HepG2 (cell line): ENCODE results near the gene CHD9NB. TPM values are rescaled to one million over a fixed set of nuclear protein-coding genes. Genes with fewer than 3 reads are reported as not detected.

Experiments
- AHDC1 ChIP-seq: sonication (generic); formaldehyde crosslinking; IDR thresholded peaks from 2 replicates; pipeline ENCODE4 v1.5.1; 2020; ENCODE audit warnings: mild to moderate bottlenecking, missing genetic modification reagents, borderline replicate concordance
- AKNA ChIP-seq: sonication (generic); formaldehyde crosslinking; IDR thresholded peaks from 2 replicates; pipeline ENCODE4 v1.4.0; 2020; ENCODE audit warnings: missing genetic modification reagents, borderline replicate concordance
- CENPBD1 ChIP-seq: sonication (generic); formaldehyde crosslinking; IDR thresholded peaks from 2 replicates; pipeline ENCODE4 v1.8.0; 2022; ENCODE audit warnings: missing genetic modification reagents, low read depth, mild to moderate bottlenecking, borderline replicate concordance
- CHCHD3 ChIP-seq: sonication (generic); formaldehyde crosslinking; IDR thresholded peaks from 2 replicates; pipeline ENCODE4 v1.8.0; 2022; ENCODE audit warnings: mild to moderate bottlenecking, missing genetic modification reagents, moderate library complexity
- ETV5 ChIP-seq: IDR thresholded peaks from 2 replicates; pipeline ENCODE4 v1.6.1; 2018; ENCODE audit warnings: missing biosample characterization, missing genetic modification reagents, inconsistent platforms, borderline replicate concordance
- MLLT10 ChIP-seq: sonication (generic); formaldehyde crosslinking; IDR thresholded peaks from 2 replicates; pipeline ENCODE4 v1.4.0; 2020; ENCODE audit warnings: missing genetic modification reagents
- NFRKB ChIP-seq: fragments of 450-650 bp; IDR thresholded peaks from 2 replicates; pipeline ENCODE4 v1.6.1; 2017
- POGK ChIP-seq: sonication (generic); formaldehyde crosslinking; conservative IDR thresholded peaks from 2 replicates; pipeline ENCODE4 v1.8.0; 2022; ENCODE audit warnings: mild to moderate bottlenecking, moderate library complexity, missing genetic modification reagents
- RAD21 ChIP-seq: fragments of 450-650 bp; formaldehyde crosslinking; IDR thresholded peaks from 2 replicates; pipeline ENCODE4 v1.5.0; 2020; ENCODE audit warnings: mild to moderate bottlenecking
- THAP7 ChIP-seq: sonication (generic); formaldehyde crosslinking; IDR thresholded peaks from 2 replicates; pipeline ENCODE4 v1.8.1; 2023; ENCODE audit warnings: mild to moderate bottlenecking, missing genetic modification reagents
- ZBTB44 ChIP-seq: sonication (generic); formaldehyde crosslinking; IDR thresholded peaks from 2 replicates; pipeline ENCODE4 v1.4.0; 2020; ENCODE audit warnings: missing genetic modification reagents
- ZNF414 ChIP-seq: sonication (generic); formaldehyde crosslinking; IDR thresholded peaks from 2 replicates; pipeline ENCODE4 v1.5.0; 2020; ENCODE audit warnings: missing genetic modification reagents
- polyA plus RNA-seq, 8 experiments: library from polyadenylated mRNA; depleted of rRNA in 3 of 8; stranded (reverse) in 7 of 8; unstranded in 1 of 8; fragments of >200 nt; fragmentation: Illumina TruSeq in 4 of 8; extraction: Trizol in 4 of 8; gene quantifications; 2 replicates each; pipeline versions ENCODE4 v1.2.1 to v1.2.3, GENCODE V29; 2011 to 2016; ENCODE audit warnings: low read depth in 4 of 8, missing spikeins in 1 of 8, mixed read lengths in 1 of 8; ENCODE audit not compliant: insufficient read depth in 1 of 8
- total RNA-seq, 5 experiments: library from RNA; depleted of rRNA; stranded (reverse); fragments of >200 nt; fragmentation: Illumina TruSeq; extraction: Trizol; gene quantifications; 2 replicates each; pipeline ENCODE4 v1.2.3, GENCODE V29; 2016; ENCODE audit warnings: low read depth in 1 of 5

CHD9NB gene
- total and polyA plus RNA-seq, 2 of the 13 experiments (the other 11 are each of a cell fraction or from before 2014, with no cell fraction given) = 0.17 to 0.18 TPM

GRCh38 chr16:53022374-53022773, 30.3 kb downstream of the CHD9NB start (continued):
- TF ChIP-seq ZNF414 (CRISPR knock-in tag) (0 out of 2 replicates have a peak, but pooled peaks have one; percentile 39), MLLT10 (CRISPR knock-in tag) (no peak), POGK (no peak), AKNA (CRISPR knock-in tag) (no peak), CHCHD3 (CRISPR knock-in tag) (no peak), ETV5 (CRISPR knock-in tag) (no peak), THAP7 (no peak), CENPBD1 (CRISPR knock-in tag) (no peak), RAD21 (peak; percentile 80), ZBTB44 (CRISPR knock-in tag) (no peak), NFRKB (no peak), AHDC1 (CRISPR knock-in tag) (no peak)
